H1 (cell line): ENCODE data around the gene TSEN2. TPM values are rescaled to one million over a fixed set of nuclear protein-coding genes. Genes with fewer than 3 reads are reported as not detected.

Experiments used
- CTCF ChIA-PET: fragments of 300-600 bp; sonication (Branson Sonifier 250); formaldehyde crosslinking; loops from one replicate; lab custom pipeline; 2021; ENCODE audit not compliant: partially characterized antibody; lab: Charles Lee
- POLR2A ChIA-PET: fragments of 300-600 bp; sonication (Branson Sonifier 250); formaldehyde crosslinking; loops from one replicate; lab custom pipeline; 2021; ENCODE audit warnings: inconsistent platforms; ENCODE audit not compliant: partially characterized antibody; lab: Charles Lee
- DNase-seq, 2 experiments: peaks; one replicate each; pipeline versions ENCODE4 v3.0.0 to v3.0.0-alpha.2; 2010 to 2022; ENCODE audit warnings: low spot score in 2 of 2, low read depth in 1 of 2, mixed read lengths in 1 of 2
- FAIRE-seq: peaks from 2 replicates; lab custom pipeline; 2011; peaks lifted over from hg19 to GRCh38; lab: Jason Lieb, UNC
- H2AFZ ChIP-seq: 2 replicates; pipeline ENCODE4 v1.8.1; 2012; ENCODE audit warnings: low read length, inconsistent platforms
- H2AK5ac ChIP-seq: 2 replicates; pipeline ENCODE4 v1.6.1; 2013; ENCODE audit warnings: low read depth, low read length
- H2BK120ac ChIP-seq: replicated peaks from 2 replicates; pipeline ENCODE3; 2013; ENCODE audit warnings: low read depth, low read length, inconsistent platforms
- H2BK12ac ChIP-seq: 2 replicates; pipeline ENCODE4 v1.6.1; 2013; ENCODE audit warnings: low read depth, low read length
- H2BK15ac ChIP-seq: 2 replicates; pipeline ENCODE4 v1.6.1; 2013; ENCODE audit warnings: low read length
- H2BK20ac ChIP-seq: 2 replicates; pipeline ENCODE4 v1.6.1; 2013; ENCODE audit warnings: low read length
- H2BK5ac ChIP-seq: 2 replicates; pipeline ENCODE4 v1.6.1; 2013; ENCODE audit warnings: low read depth, low read length
- H3K14ac ChIP-seq: 2 replicates; pipeline ENCODE4 v1.6.1; 2013; ENCODE audit warnings: inconsistent platforms; ENCODE audit not compliant: insufficient read length
- H3K18ac ChIP-seq: 2 replicates; pipeline ENCODE4 v1.6.1; 2013; ENCODE audit warnings: low read length; ENCODE audit errors: extremely low read depth
- H3K23ac ChIP-seq: 2 replicates; pipeline ENCODE4 v1.6.1; 2013; ENCODE audit warnings: inconsistent platforms; ENCODE audit not compliant: insufficient read length
- H3K23me2 ChIP-seq: 2 replicates; pipeline ENCODE4 v1.6.1; 2013; ENCODE audit warnings: low read depth, low read length
- H3K27ac ChIP-seq: 2 replicates; pipeline ENCODE4 v1.6.1; 2011; ENCODE audit warnings: low read depth, low read length, inconsistent platforms
- H3K27me3 ChIP-seq, 4 experiments: replicated peaks in 1 of 4; 1 replicate in 1 of 4; 2 replicates in 3 of 4; pipeline versions ENCODE4 v1.6.1 to v1.8.1; 2011 to 2013; ENCODE audit warnings: low read length in 3 of 4, mild to moderate bottlenecking in 3 of 4, inconsistent platforms in 2 of 4, mixed read lengths in 2 of 4, moderate library complexity in 1 of 4; ENCODE audit not compliant: control insufficient read depth in 3 of 4, insufficient read depth in 3 of 4; ENCODE audit errors: extremely low read depth in 1 of 4
- H3K36me3 ChIP-seq, 4 experiments: 2 replicates each; pipeline versions ENCODE4 v1.6.1 to v1.8.1; 2011 to 2013; ENCODE audit warnings: mild to moderate bottlenecking in 4 of 4, low read length in 3 of 4, moderate library complexity in 2 of 4, control low read depth in 1 of 4, inconsistent platforms in 1 of 4; ENCODE audit not compliant: insufficient read depth in 4 of 4, control insufficient read depth in 2 of 4
- H3K4ac ChIP-seq: replicated peaks from 2 replicates; pipeline ENCODE3; 2013; ENCODE audit warnings: low read length, low read depth, mixed read lengths, inconsistent platforms; ENCODE audit not compliant: insufficient read length
- H3K4me1 ChIP-seq, 4 experiments: replicated peaks in 1 of 4; 1 replicate in 1 of 4; 2 replicates in 3 of 4; pipeline versions ENCODE4 v1.6.1 to v1.8.1; 2011 to 2013; ENCODE audit warnings: low read length in 3 of 4, inconsistent platforms in 2 of 4, mixed read lengths in 1 of 4; ENCODE audit not compliant: insufficient read depth in 4 of 4, control insufficient read depth in 3 of 4
- H3K4me2 ChIP-seq, 2 experiments: 2 replicates each; pipeline versions ENCODE4 v1.6.1 to v1.8.1; 2011 to 2013; ENCODE audit warnings: low read depth in 2 of 2, low read length in 2 of 2, control low read depth in 1 of 2, inconsistent platforms in 1 of 2, mild to moderate bottlenecking in 1 of 2; ENCODE audit not compliant: insufficient read depth in 1 of 2
- H3K4me3 ChIP-seq, 4 experiments: fragments of 200-600, 300-600 bp in 1 of 4; sonication (generic), shearing (Covaris generic), sonication (Bioruptor Twin) in 1 of 4; 2 replicates each; pipeline versions ENCODE4 v1.5.1 to v1.8.1; 2011 to 2016; ENCODE audit warnings: low read length in 4 of 4, low read depth in 3 of 4, control low read depth in 2 of 4, inconsistent platforms in 2 of 4, mild to moderate bottlenecking in 2 of 4, mixed read lengths in 1 of 4, moderate library complexity in 1 of 4; ENCODE audit not compliant: insufficient read depth in 2 of 4; ENCODE audit errors: extremely low read depth in 1 of 4
- H3K56ac ChIP-seq: replicated peaks from 2 replicates; pipeline ENCODE3; 2013; ENCODE audit warnings: low read depth, mild to moderate bottlenecking, mixed read lengths, low read length, inconsistent platforms; ENCODE audit not compliant: insufficient read length
- H3K79me1 ChIP-seq: 2 replicates; pipeline ENCODE4 v1.6.1; 2013; ENCODE audit warnings: low read depth, low read length, control low read depth
- H3K79me2 ChIP-seq, 2 experiments: 2 replicates each; pipeline versions ENCODE4 v1.6.1 to v1.8.1; 2012 to 2013; ENCODE audit warnings: low read length in 2 of 2, mild to moderate bottlenecking in 2 of 2, inconsistent platforms in 1 of 2; ENCODE audit not compliant: insufficient read depth in 2 of 2, control insufficient read depth in 1 of 2
- H3K9ac ChIP-seq, 4 experiments: replicated peaks in 1 of 4; 1 replicate in 1 of 4; 2 replicates in 3 of 4; pipeline versions ENCODE4 v1.6.1 to v1.8.1; 2011 to 2013; ENCODE audit warnings: low read depth in 3 of 4, low read length in 3 of 4, control low read depth in 2 of 4, mild to moderate bottlenecking in 2 of 4, moderate library complexity in 2 of 4, inconsistent platforms in 1 of 4; ENCODE audit errors: extremely low read depth in 1 of 4
- H3K9me3 ChIP-seq, 2 experiments: 2 replicates each; pipeline versions ENCODE4 v1.6.1 to v1.8.1; 2012 to 2013; ENCODE audit warnings: mild to moderate bottlenecking in 2 of 2, moderate library complexity in 2 of 2, control low read depth in 1 of 2, inconsistent platforms in 1 of 2, low read depth in 1 of 2, low read length in 1 of 2, mixed read lengths in 1 of 2; ENCODE audit not compliant: insufficient read depth in 2 of 2
- H4K20me1 ChIP-seq, 2 experiments: replicated peaks in 1 of 2; 2 replicates each; pipeline versions ENCODE3 to v1.8.1; 2011 to 2013; ENCODE audit warnings: inconsistent platforms in 2 of 2, low read length in 2 of 2, mild to moderate bottlenecking in 1 of 2; ENCODE audit not compliant: insufficient read depth in 2 of 2, control insufficient read depth in 1 of 2
- H4K5ac ChIP-seq: 2 replicates; pipeline ENCODE4 v1.6.1; 2013; ENCODE audit warnings: low read length, low read depth, mixed read lengths, inconsistent platforms; ENCODE audit not compliant: insufficient read length
- H4K8ac ChIP-seq: 2 replicates; pipeline ENCODE4 v1.8.0; 2013; ENCODE audit warnings: mild to moderate bottlenecking, moderate library complexity, low read length, inconsistent platforms; ENCODE audit not compliant: insufficient read depth; ENCODE audit errors: extremely low read depth
- H4K91ac ChIP-seq: replicated peaks from 2 replicates; pipeline ENCODE3; 2013; ENCODE audit warnings: low read length, mixed read lengths, inconsistent platforms; ENCODE audit not compliant: insufficient read length
- ASH2L ChIP-seq: fragments of 200-600, 300-600 bp; sonication (generic); IDR thresholded peaks from one replicate; pipeline ENCODE4 v1.7.1; 2017; ENCODE audit warnings: low read length
- CTCF ChIP-seq, 3 experiments: IDR thresholded peaks; 1 replicate in 2 of 3; 2 replicates in 1 of 3; pipeline versions ENCODE4 v1.5.1 to v1.6.1; 2011; ENCODE audit warnings: low read length in 3 of 3, mild to moderate bottlenecking in 3 of 3, inconsistent platforms in 2 of 3, low read depth in 1 of 3, moderate library complexity in 1 of 3; ENCODE audit not compliant: insufficient read depth in 1 of 3; ENCODE audit errors: control extremely low read depth in 1 of 3
- FOSL1 ChIP-seq: IDR thresholded peaks from 2 replicates; pipeline ENCODE4 v1.6.1; 2011; ENCODE audit warnings: mild to moderate bottlenecking, low read depth, low read length, moderate library complexity; ENCODE audit not compliant: insufficient read depth
- GTF2F1 ChIP-seq: IDR thresholded peaks from 2 replicates; pipeline ENCODE4 v1.6.1; 2012; ENCODE audit warnings: low read depth, low read length, improper control_type of control experiment, borderline replicate concordance
- RAD21 ChIP-seq, 2 experiments: IDR thresholded peaks in 1 of 2; conservative IDR thresholded peaks in 1 of 2; 2 replicates each; pipeline ENCODE4 v1.6.1; 2011; ENCODE audit warnings: low read depth in 2 of 2, low read length in 2 of 2, improper control_type of control experiment in 1 of 2, inconsistent platforms in 1 of 2, mild to moderate bottlenecking in 1 of 2, moderate library complexity in 1 of 2
- WGBS, 2 experiments: shearing (Covaris generic) in 1 of 2; methylation state at CpG; one replicate each; pipeline versions ENCODE4 v1.1.6 to v1.1.7; 2013 to 2015; ENCODE audit warnings: low lambda C conversion rate in 2 of 2, mixed read lengths in 2 of 2, inconsistent platforms in 1 of 2, low coverage in 1 of 2, missing lambda C conversion rate in 1 of 2; ENCODE audit not compliant: insufficient replicate concordance in 2 of 2, insufficient coverage in 1 of 2, insufficient read length in 1 of 2; ENCODE audit errors: extremely low coverage in 1 of 2, missing lambda C conversion rate in 1 of 2; 5-methylcytosine and 5-hydroxymethylcytosine counted together
- polyA plus RNA-seq, 7 experiments: library from polyadenylated mRNA; depleted of rRNA in 3 of 7; stranded (reverse) in 5 of 7; unstranded in 2 of 7; fragments of >200 nt in 5 of 7; fragments of 200-250 nt in 2 of 7; gene quantifications; 1 replicate in 5 of 7; 2 replicates in 1 of 7; 4 replicates in 1 of 7; pipeline versions ENCODE4 v1.2.1 to v1.2.3, GENCODE V29; 2011 to 2013; ENCODE audit warnings: missing spikeins in 2 of 7, mixed read lengths in 2 of 7
- total RNA-seq: library from RNA; stranded (reverse); fragmentation: NEBNext Ultra II Directional; extraction: Animal tissue kit (Norgen Biotek cat#: 25700); gene quantifications from 2 replicates; pipeline ENCODE4 v1.2.1, GENCODE V29; 2021

Gene TSEN2
- total and polyA plus RNA-seq, 2 of the 8 experiments (the other 6 are each of a cell fraction or from before 2014, with no cell fraction given) = 16.1 to 22.4 TPM

GRCh38 chr3:12471241-12471640 is 13.0 kb upstream of the TSEN2 start:
- Histone ChIP-seq H3K4me1 (peaks cover 0 to 4% (median 0%) of the 10 kb centered on the region in 4 experiments; a peak in 2 of 7 replicates), H3K79me1 (no peaks in the 10 kb centered on the region), H3K79me2 (no peaks in the 10 kb centered on the region), H2BK120ac (no peak overlapping the region), H4K8ac (no peak overlapping the region), H3K27ac (no peak overlapping the region), H2BK15ac (no peak overlapping the region), H3K23ac (no peak overlapping the region), H3K14ac (no peak overlapping the region), H3K4ac (no peak overlapping the region), H2BK12ac (no peak overlapping the region), H4K5ac (no peak overlapping the region), H3K56ac (no peak overlapping the region), H3K4me3 (no peak overlapping the region), H3K9ac (no peak overlapping the region), H2BK5ac (no peak overlapping the region), H3K36me3 (no peaks in the 10 kb centered on the region), H2BK20ac (no peak overlapping the region), H3K4me2 (no peak overlapping the region), H2AFZ (no peak overlapping the region), H2AK5ac (no peak overlapping the region), H3K27me3 (no peaks in the 10 kb centered on the region), H4K20me1 (no peaks in the 10 kb centered on the region), H4K91ac (no peak overlapping the region), H3K9me3 (no peaks in the 10 kb centered on the region), H3K18ac (no peak overlapping the region), H3K23me2 (no peaks in the 10 kb centered on the region)
- ChIA-PET POLR2A (interaction anchor here (0.6 to 1.7 kb wide), 3 partner anchors 12 to 1340 kb away, joined by 3 to 4 read pairs (median 3); no protein-coding TSS in a partner anchor), CTCF (interaction anchor here (0.5 to 5.3 kb wide), 7 partner anchors 9 to 1595 kb away, joined by 3 to 25 read pairs (median 4); no protein-coding TSS in a partner anchor)
- no peak for FAIRE-seq
- DNase-seq = no peak
- TF ChIP-seq ASH2L = no peak
- peak in 2 of 3 experiments; percentile 6 to 34; a peak in 2 of 4 replicates for TF ChIP-seq CTCF (IDR thresholded peaks at IDR 0.05; ENCODE audit: control extremely low read depth in 1 of 3, insufficient read depth in 1 of 3, low read depth in 1 of 3, low read length in 3 of 3)
- no peak for TF ChIP-seq FOSL1
- TF ChIP-seq RAD21 (IDR thresholded peaks at IDR 0.05 in 1 of 2, conservative IDR thresholded peaks at IDR 0.05 in 1 of 2; ENCODE audit: low read depth in 2 of 2, low read length in 2 of 2) = peak; percentile 17 to 36; a peak in 2 of 4 replicates
- TF ChIP-seq GTF2F1 = no peak
- WGBS, 2 experiments = 76% methylated on average over 11 of the region's 11 CpGs; no CpG with 5 or more reads in 1 of the 2 experiments
